Parathyroid adenoma (tissue), 2 donors: ENCODE measurements around the gene B3GAT1.

Source experiments
- H2AFZ ChIP-seq: fragments of 300-600 bp; sonication (generic); one replicate; pipeline ENCODE4 v1.7.0; 2017; ENCODE audit warnings: antibody characterized with exemption, mild to moderate bottlenecking
- H3K27ac ChIP-seq: fragments of 300-600 bp; sonication (generic); one replicate; pipeline ENCODE4 v1.7.0; 2017
- H3K27me3 ChIP-seq: fragments of 300-600 bp; sonication (generic); one replicate; pipeline ENCODE4 v1.7.0; 2017; ENCODE audit warnings: low read length; ENCODE audit not compliant: control insufficient read depth, insufficient read depth
- H3K36me3 ChIP-seq: fragments of 300-600 bp; sonication (generic); one replicate; pipeline ENCODE4 v1.7.0; 2017; ENCODE audit warnings: low read length; ENCODE audit not compliant: control insufficient read depth, insufficient read depth
- H3K4me1 ChIP-seq: fragments of 300-600 bp; sonication (generic); one replicate; pipeline ENCODE4 v1.7.0; 2017; ENCODE audit warnings: control low read depth
- H3K4me2 ChIP-seq: fragments of 300-600 bp; sonication (generic); one replicate; pipeline ENCODE4 v1.7.0; 2017; ENCODE audit warnings: low read length
- H3K4me3 ChIP-seq: fragments of 300-600 bp; sonication (generic); one replicate; pipeline ENCODE4 v1.7.0; 2017; ENCODE audit warnings: low read depth, low read length
- H3K79me2 ChIP-seq: fragments of 300-600 bp; sonication (generic); one replicate; pipeline ENCODE4 v1.7.0; 2017; ENCODE audit warnings: control low read depth
- H3K9ac ChIP-seq: fragments of 300-600 bp; sonication (generic); one replicate; pipeline ENCODE4 v1.7.0; 2017; ENCODE audit warnings: mild to moderate bottlenecking
- H3K9me3 ChIP-seq: fragments of 300-600 bp; sonication (generic); one replicate; pipeline ENCODE4 v1.7.0; 2017; ENCODE audit warnings: low read length; ENCODE audit not compliant: control insufficient read depth
- TF ChIP-seq, protein P1 (sequence below): fragments of 300-600 bp; sonication (generic); IDR thresholded peaks from one replicate; pipeline ENCODE4 v1.7.0; 2017; ENCODE audit warnings: antibody characterized with exemption, mild to moderate bottlenecking
- donor health status: primary hyperparathyroidism.

Gene B3GAT1

DNA sequence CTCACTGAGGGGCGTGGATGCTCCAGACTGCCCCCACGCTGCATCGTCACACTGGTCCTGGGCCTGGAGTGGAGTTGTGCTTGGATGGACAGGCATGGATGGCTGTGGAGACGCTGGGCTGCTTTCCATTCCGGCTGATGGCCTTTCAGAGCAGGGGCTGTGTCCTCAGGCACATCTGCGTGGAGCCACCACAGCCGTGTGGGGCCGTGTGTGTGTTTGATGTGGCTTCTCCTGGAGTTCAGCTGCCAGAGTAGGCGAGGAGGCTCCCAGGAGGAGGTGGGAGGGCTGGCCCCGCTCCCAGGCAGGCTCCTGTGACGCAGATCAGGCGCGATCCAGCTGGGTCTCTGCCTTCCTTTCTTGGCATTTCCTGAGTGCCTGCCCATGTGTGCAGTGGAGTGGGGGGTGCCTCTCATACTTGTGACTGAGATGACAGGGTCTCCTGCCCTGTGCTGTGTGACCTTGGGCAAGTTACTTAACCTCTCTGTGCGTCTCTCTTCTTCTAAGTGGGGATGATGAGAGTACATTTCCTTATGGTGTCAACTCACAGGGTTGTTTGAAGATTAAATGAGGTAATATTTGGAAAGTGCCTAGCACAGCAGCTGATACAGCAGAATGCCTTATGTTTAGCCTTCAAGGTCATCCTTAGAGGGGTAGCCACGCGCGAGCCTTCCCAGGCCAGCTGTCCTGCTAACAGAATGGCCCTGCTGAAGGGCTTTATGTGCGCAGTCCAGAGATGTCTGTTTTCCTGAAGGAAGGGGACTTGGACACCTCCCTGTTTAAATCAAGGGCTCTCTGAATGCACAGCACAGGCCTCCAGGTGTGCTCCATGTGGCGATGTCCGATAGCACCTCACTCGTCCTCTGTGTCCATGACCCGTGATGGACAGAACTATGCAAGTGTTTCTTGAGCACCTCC lies 46.8 kb downstream of the B3GAT1 start:
- Histone ChIP-seq H3K27ac (no peak overlapping the region), H3K4me2 (no peak overlapping the region), H3K79me2 (no peaks in the 10 kb centered on the region), H3K4me1 (peaks cover 11% of the 10 kb centered on the region), H2AFZ (no peak overlapping the region), H3K9ac (no peak overlapping the region), H3K4me3 (no peak overlapping the region), H3K27me3 (no peaks in the 10 kb centered on the region), H3K9me3 (no peaks in the 10 kb centered on the region), H3K36me3 (no peaks in the 10 kb centered on the region)
- TF ChIP-seq, protein P1, sequence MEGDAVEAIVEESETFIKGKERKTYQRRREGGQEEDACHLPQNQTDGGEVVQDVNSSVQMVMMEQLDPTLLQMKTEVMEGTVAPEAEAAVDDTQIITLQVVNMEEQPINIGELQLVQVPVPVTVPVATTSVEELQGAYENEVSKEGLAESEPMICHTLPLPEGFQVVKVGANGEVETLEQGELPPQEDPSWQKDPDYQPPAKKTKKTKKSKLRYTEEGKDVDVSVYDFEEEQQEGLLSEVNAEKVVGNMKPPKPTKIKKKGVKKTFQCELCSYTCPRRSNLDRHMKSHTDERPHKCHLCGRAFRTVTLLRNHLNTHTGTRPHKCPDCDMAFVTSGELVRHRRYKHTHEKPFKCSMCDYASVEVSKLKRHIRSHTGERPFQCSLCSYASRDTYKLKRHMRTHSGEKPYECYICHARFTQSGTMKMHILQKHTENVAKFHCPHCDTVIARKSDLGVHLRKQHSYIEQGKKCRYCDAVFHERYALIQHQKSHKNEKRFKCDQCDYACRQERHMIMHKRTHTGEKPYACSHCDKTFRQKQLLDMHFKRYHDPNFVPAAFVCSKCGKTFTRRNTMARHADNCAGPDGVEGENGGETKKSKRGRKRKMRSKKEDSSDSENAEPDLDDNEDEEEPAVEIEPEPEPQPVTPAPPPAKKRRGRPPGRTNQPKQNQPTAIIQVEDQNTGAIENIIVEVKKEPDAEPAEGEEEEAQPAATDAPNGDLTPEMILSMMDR, result no peak

DNA sequence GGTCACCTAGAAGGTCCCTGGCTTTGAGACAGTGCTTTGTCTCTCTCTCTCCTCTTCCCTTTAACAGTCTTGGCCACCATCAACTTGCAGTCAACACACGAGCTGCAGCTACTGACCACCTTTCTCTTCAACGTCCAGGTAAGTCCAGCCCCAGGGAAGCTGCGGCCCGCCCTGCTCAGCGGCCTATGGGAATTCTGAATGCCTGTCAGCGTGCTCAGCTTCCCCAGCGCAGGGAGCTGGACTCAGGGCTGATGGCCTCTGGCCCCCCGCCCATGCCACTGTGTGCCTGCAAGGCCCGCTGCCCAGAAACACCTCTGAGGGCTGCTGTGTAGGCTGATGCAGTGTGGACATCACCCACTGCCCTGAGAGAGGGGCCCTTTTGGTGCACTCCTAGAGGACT lies 47.8 kb downstream of the B3GAT1 start:
- H3K27me3 ChIP-seq, result no peaks in the 10 kb centered on the region
- H3K4me1 ChIP-seq, result peaks cover 11% of the 10 kb centered on the region
- TF ChIP-seq, protein P1, result no peak
- H3K79me2 ChIP-seq, result no peaks in the 10 kb centered on the region
- H2AFZ ChIP-seq, result no peak overlapping the region
- no peaks in the 10 kb centered on the region for H3K9me3 ChIP-seq
- H3K4me2 ChIP-seq, result no peak overlapping the region
- H3K36me3 ChIP-seq, result no peaks in the 10 kb centered on the region
- no peak overlapping the region for H3K4me3 ChIP-seq
- H3K27ac ChIP-seq, result no peak overlapping the region
- no peak overlapping the region for H3K9ac ChIP-seq

DNA sequence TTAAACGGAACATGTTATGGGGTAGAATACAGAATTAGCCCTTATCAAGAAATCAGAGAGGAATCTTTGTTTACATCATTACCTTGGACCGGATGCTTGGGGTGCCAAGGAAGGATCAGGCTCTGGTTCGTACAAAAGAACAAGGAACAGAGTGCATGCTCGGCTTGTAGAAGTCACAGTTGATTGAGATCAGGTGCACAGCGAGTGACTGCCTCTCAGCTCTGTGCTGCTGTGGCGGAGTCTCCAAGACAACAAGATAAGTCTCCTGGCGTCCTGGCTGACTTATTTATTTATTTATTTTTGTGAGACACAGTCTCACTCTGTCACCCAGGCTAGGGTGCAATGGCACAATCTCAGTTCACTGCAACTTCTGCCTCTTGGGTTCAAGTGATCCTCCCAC lies 48.5 kb downstream of the B3GAT1 start:
- no peaks in the 10 kb centered on the region for H3K79me2 ChIP-seq
- H3K9ac ChIP-seq, result no peak overlapping the region
- peak overlapping the region; percentile 42 for H3K27ac ChIP-seq
- no peak overlapping the region for H3K4me2 ChIP-seq
- no peaks in the 10 kb centered on the region for H3K9me3 ChIP-seq
- no peak overlapping the region for H3K4me3 ChIP-seq
- H3K36me3 ChIP-seq, result no peaks in the 10 kb centered on the region
- H2AFZ ChIP-seq, result no peak overlapping the region
- TF ChIP-seq, protein P1, result no peak
- H3K4me1 ChIP-seq, result peaks cover 11% of the 10 kb centered on the region
- no peaks in the 10 kb centered on the region for H3K27me3 ChIP-seq

- Histone ChIP-seq H3K4me3 (no peak overlapping the region), H3K27me3 (no peaks in the 10 kb centered on the region)
- TF ChIP-seq, protein P1, result no peak
These were observed 48.9 kb downstream of the B3GAT1 start for GRCh38 chr11:134363161-134363560.

More at GRCh38 chr11:134363161-134363560, 48.9 kb downstream of the B3GAT1 start:
- no peak overlapping the region for H2AFZ ChIP-seq
- peaks cover 11% of the 10 kb centered on the region for H3K4me1 ChIP-seq
- H3K4me2 ChIP-seq, result no peak overlapping the region
- H3K79me2 ChIP-seq, result no peaks in the 10 kb centered on the region
- no peaks in the 10 kb centered on the region for H3K36me3 ChIP-seq
- H3K9ac ChIP-seq, result no peak overlapping the region
- H3K9me3 ChIP-seq, result no peaks in the 10 kb centered on the region
- peak overlapping the region; percentile 54 for H3K27ac ChIP-seq
